ENCODE data around the gene OR51G1.
A peak's percentile ranks its signal among the peaks of the same experiment; 100 is the strongest.
"Not testable (repeated sequence)": the region's sequence is repeated elsewhere in the genome, so short reads cannot be mapped to it uniquely, and the experiment has no call there.

Gene OR51G1, protein sequence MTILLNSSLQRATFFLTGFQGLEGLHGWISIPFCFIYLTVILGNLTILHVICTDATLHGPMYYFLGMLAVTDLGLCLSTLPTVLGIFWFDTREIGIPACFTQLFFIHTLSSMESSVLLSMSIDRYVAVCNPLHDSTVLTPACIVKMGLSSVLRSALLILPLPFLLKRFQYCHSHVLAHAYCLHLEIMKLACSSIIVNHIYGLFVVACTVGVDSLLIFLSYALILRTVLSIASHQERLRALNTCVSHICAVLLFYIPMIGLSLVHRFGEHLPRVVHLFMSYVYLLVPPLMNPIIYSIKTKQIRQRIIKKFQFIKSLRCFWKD

DNA sequence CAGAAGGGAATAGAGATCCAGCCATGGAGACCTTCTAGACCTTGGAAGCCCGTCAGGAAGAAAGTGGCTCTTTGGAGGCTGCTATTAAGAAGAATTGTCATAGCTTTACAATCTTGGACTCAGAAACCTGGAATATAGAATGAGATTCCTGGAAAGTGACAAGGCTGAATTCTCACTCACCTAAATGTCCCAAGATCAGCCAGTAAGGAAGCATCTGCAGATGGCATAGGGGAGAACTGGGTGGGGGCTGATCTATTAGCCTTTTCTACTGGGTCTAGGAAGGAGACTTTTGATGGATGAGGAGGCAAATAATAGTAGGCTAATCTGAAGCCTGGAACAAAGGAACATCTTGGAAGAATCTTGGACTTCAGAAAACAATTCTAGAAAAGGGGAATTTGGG, at the start of gene OR51G1:
TSS of gene OR51G1 (minus strand) at position 101 of the 400 bp plus-strand sequence. CDS start at position 101, 0 bp downstream.
- no peak for DNase-seq (ENCODE audit: low read depth, low spot score)

DNA sequence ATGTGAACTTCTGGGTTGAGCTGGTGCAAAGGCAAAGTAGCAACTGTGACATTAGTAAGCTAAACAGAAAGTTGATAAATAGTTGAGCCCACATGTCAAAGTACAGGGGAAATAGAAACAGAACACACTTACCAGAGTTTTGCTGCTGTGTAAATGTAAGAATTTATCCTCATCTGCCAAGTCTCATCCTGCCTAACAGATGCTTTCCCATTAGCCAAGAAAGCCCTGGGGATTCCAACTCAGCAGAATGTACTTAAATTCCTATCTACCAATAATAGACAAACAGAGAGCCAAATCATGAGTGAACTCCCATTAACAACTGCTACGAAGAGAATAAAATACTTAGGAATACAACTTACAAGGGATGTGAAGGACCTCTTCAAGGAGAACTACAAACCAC, 38.7 kb upstream of the OR51G1 start:
- no peak for DNase-seq (ENCODE audit: low read depth, low spot score)

GRCh38 chr11:4960877-4961276, 36.7 kb upstream of the OR51G1 start:
- no peak for DNase-seq (ENCODE audit: low read depth, low spot score)

- DNase-seq (ENCODE audit: low read depth, low spot score) = no peak
Measured at GRCh38 chr11:4957396-4957795, 33.3 kb upstream of the OR51G1 start.

DNA sequence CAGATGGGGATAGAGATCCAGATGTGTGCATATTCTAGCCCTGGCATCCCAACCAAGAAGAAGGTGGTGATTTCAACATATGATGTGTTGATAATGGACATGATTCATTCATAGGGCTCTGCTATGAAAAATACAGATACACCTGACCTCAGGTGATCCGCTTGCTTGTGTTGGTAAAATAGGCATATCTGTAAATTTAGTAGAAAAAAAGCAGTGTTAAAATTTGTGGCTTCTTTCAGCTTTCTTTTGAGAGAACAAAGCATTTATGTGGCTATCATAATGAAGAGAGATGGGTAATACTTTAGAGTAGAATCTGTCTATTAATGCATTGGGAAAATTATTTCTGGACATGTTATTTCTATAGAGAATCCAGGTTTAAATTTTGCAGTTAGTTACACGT, 31.5 kb upstream of the OR51G1 start, which contains the start of gene OR51A2:
TSS of gene OR51A2 (minus strand) at position 101 of the 400 bp plus-strand sequence. CDS start at position 101, 0 bp downstream.
- DNase-seq (ENCODE audit: low read depth, low spot score) = not testable (repeated sequence)

GRCh38 chr11:4947505-4947904, 23.4 kb upstream of the OR51G1 start, which contains the start of gene OR51A4:
Gene OR51A4 (minus strand): TSS chr11:4947605. CDS start chr11:4947100, 505 bp downstream.
- DNase-seq (ENCODE audit: low read depth, low spot score) = no peak

GRCh38 chr11:4936745-4937144, 12.6 kb upstream of the OR51G1 start:
- DNase-seq (ENCODE audit: low read depth, low spot score) = no peak

DNA sequence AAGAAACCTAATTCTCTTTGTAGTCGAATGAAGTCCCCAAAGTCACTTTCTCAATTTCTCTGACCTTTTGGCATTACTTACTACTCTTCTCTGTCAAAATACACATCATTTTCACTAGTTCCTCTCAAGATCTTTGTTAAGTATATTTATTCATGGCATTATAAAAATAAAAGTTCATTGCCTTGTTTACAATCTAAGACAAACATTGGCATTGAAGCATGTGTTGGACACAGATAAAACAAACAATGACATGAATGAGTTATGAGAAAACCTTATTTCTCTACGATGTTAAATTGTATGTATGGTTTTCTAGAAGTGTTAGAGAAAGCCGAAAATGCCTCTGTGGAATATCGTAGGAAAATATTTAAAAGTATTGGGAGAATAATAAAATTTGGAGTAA, 8.6 kb upstream of the OR51G1 start:
- no peak for DNase-seq (ENCODE audit: low read depth, low spot score)

DNA sequence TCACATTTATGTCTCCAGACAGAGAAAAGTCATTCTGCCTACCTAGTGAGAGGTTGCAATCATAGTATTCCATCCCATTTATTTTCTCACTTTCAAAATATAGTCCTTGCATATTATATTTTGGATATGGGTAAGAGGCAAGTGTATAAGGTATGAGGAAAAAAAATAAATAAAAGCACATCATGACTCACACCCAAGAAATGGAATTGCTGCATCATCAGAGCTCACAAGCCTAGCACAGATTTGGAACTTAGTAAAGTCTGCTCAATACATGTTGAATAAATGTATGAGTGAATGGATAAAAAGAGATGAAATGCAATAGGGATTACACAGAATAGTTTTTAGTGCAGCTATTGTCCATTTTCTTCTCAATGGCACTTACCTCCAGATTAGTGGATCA, 2.5 kb upstream of the OR51G1 start:
- no peak for DNase-seq (ENCODE audit: low read depth, low spot score)

GRCh38 chr11:4922304-4922703, 1.8 kb downstream of the OR51G1 start:
- DNase-seq (ENCODE audit: low read depth, low spot score) = no peak

DNA sequence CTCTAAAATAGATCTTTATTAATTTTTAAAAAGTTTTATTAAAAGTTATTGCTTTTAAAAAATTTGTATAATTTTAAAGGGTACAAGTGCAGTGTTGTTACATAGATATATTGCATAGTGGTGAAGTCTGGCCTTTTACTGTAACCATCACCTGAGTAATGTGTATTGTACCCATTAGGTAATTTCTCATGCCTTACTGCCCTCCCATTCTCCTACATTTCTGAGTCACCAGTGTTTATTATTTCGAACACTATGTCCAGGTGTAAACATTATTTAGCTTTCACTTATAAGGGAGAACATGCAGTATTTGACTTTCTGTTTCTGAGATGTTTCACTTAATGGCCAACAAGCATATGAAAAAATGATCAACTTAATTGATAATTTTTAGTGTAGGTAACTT, 2.3 kb downstream of the OR51G1 start:
- no peak for DNase-seq (ENCODE audit: low read depth, low spot score)

- no peak for DNase-seq (ENCODE audit: low read depth, low spot score)
Measured at GRCh38 chr11:4919250-4919649, 4.9 kb downstream of the OR51G1 start, which contains the start of gene OR51G2. Gene OR51G2 (minus strand): TSS chr11:4919350. CDS start chr11:4915663, 3,687 bp downstream.

GRCh38 chr11:4916581-4916980, 7.6 kb downstream of the OR51G1 start:
- DNase-seq (ENCODE audit: low read depth, low spot score) = no peak

- no peak for DNase-seq (ENCODE audit: low read depth, low spot score)
Measured at GRCh38 chr11:4903484-4903883, 20.7 kb downstream of the OR51G1 start, which contains the start of gene OR51A7. Gene OR51A7 (plus strand): TSS chr11:4903783. CDS start chr11:4907370, 3,587 bp downstream.

- DNase-seq (ENCODE audit: low read depth, low spot score) = no peak
Measured at GRCh38 chr11:4891996-4892640, 32.0 kb downstream of the OR51G1 start.

GRCh38 chr11:4890279-4890678, 33.9 kb downstream of the OR51G1 start:
- DNase-seq (ENCODE audit: low read depth, low spot score) = no peak

DNA sequence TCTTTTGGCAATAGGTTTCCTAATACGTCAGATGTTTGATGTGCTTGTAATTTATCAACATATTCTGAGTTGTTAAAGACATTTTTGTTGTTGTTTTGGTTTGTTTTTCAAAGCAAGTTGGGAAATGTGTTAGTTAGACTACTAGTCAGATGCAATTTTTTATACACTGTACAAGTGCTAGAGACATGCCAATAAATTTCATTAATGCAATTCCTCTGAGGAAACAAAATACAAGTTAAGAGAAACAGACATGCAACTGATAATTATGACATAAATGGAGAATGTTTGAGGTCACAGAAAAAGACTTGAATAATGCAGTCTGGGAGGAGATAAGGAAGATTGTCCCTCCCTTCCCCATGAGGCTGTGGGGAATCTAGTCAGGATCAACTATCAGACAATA, 36.5 kb downstream of the OR51G1 start:
- DNase-seq (ENCODE audit: low read depth, low spot score) = no peak

DNA sequence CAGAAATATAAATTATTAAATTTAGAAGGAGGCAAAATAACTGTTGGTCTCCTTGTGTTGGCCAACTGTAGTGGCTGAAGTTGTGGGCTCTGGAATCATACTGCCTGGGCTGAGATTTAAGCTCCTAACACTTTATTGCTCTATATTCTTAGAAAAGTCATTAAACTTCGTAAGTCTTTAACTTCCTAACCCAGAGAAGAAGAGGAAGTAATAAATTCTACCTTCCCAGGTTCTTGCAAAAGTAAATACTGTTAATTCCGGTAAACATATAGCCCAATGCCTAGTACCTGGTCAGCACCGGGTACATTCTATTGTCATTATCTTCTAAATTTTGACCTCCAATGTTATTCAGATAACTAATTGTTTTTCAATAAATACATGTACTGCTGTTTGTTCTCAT, 38.0 kb downstream of the OR51G1 start:
- DNase-seq (ENCODE audit: low read depth, low spot score) = no peak

DNA sequence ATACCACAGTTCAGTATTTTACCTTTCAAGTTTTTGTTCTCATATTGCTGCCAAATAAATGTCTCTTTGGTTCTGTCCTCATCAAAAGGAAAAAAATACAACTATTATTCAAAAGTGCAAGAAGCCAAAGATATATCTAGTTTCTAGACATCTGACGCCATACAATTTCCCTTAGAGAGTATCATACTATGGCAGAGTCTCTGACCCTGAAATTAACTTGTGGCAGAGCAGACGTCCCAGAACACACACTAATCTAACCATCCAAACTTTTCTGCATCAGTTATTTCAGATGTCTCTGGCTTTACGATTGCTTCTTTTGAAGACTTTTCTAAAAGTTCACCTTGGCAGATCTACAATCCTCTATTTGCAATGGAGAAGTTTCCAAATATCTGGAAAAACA, 39.8 kb downstream of the OR51G1 start:
- DNase-seq (ENCODE audit: low read depth, low spot score) = no peak

DNA sequence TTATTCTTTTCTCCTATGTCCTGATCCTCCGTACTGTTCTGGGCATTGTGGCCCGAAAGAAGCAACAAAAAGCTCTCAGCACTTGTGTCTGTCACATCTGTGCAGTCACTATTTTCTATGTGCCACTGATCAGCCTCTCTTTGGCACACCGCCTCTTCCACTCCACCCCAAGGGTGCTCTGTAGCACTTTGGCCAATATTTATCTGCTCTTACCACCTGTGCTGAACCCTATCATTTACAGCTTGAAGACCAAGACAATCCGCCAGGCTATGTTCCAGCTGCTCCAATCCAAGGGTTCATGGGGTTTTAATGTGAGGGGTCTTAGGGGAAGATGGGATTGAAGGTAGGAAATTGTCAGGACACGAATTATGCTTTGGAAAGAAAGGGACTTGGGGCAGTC, 41.6 kb downstream of the OR51G1 start:
- no peak for DNase-seq (ENCODE audit: low read depth, low spot score)

DNA sequence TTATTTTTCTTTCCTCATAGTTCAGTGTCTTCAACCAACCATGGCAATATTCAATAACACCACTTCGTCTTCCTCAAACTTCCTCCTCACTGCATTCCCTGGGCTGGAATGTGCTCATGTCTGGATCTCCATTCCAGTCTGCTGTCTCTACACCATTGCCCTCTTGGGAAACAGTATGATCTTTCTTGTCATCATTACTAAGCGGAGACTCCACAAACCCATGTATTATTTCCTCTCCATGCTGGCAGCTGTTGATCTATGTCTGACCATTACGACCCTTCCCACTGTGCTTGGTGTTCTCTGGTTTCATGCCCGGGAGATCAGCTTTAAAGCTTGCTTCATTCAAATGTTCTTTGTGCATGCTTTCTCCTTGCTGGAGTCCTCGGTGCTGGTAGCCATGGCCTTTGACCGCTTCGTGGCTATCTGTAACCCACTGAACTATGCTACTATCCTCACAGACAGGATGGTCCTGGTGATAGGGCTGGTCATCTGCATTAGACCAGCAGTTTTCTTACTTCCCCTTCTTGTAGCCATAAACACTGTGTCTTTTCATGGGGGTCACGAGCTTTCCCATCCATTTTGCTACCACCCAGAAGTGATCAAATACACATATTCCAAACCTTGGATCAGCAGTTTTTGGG, 42.2 kb downstream of the OR51G1 start, which contains the start of gene OR51T1:
TSS of gene OR51T1 (plus strand) at position 41 of the 641 bp plus-strand sequence. CDS start at position 41, 0 bp downstream.
- DNase-seq (ENCODE audit: low read depth, low spot score) = peak; percentile 17

DNA sequence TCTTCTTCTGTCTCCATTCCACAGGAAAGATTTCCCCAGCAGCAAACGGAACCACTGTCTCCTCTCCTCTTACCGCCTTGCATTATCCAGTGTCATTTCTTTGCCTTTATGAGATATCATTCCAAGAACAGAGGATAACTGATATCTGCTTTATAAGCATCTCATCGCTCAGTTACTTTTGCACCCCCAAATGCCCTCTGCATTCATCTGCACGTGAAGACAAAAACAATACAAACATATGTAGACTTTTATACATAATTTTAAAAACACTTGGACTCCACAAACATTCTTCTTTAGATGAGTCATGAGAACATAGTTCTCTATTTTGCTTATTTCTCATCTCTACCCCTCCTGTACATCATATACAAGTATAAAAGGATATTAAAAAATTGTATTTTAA, 43.0 kb downstream of the OR51G1 start:
- DNase-seq (ENCODE audit: low read depth, low spot score) = no peak

Measured in smooth muscle cell of the brain vasculature (primary cell).